HepG2 (cell line): Measurements from ENCODE around the gene MYOM1. TPM values are rescaled to one million over a fixed set of nuclear protein-coding genes. Genes with fewer than 3 reads are reported as not detected.

ENCODE experiments used
- EP300 ChIP-seq, 3 experiments: sonication (generic) in 1 of 3; formaldehyde crosslinking in 1 of 3; IDR thresholded peaks; 2 replicates each; pipeline versions ENCODE4 v1.5.1 to v1.6.1; 2011 to 2020; ENCODE audit warnings: low read depth in 2 of 3, low read length in 2 of 3, borderline replicate concordance in 1 of 3, improper control_type of control experiment in 1 of 3, mild to moderate bottlenecking in 1 of 3, missing genetic modification reagents in 1 of 3, moderate library complexity in 1 of 3
- HNRNPH1 ChIP-seq: fragments of 200-400 bp; formaldehyde crosslinking; optimal IDR thresholded peaks from 2 replicates; pipeline ENCODE3; 2017; ENCODE audit warnings: mild to moderate bottlenecking, low read depth, low read length
- HOXA3 ChIP-seq: sonication (generic); formaldehyde crosslinking; IDR thresholded peaks from 2 replicates; pipeline ENCODE4 v1.5.0; 2020; ENCODE audit warnings: missing genetic modification reagents
- JUND ChIP-seq: sonication (generic); formaldehyde crosslinking; IDR thresholded peaks from 2 replicates; pipeline ENCODE4 v1.8.0; 2022; ENCODE audit warnings: mild to moderate bottlenecking, missing genetic modification reagents
- MLXIP ChIP-seq: sonication (generic); formaldehyde crosslinking; IDR thresholded peaks from 2 replicates; pipeline ENCODE4 v1.9.0; 2021; ENCODE audit warnings: missing genetic modification reagents, borderline replicate concordance
- SP1 ChIP-seq, 2 experiments: fragments of 450-650 bp in 1 of 2; sonication (generic) in 1 of 2; formaldehyde crosslinking in 1 of 2; IDR thresholded peaks; 2 replicates each; pipeline versions ENCODE4 v1.4.0 to v1.6.1; 2016 to 2020; ENCODE audit warnings: missing genetic modification reagents in 1 of 2
- ZBTB7B ChIP-seq: sonication (generic); formaldehyde crosslinking; IDR thresholded peaks from 2 replicates; pipeline ENCODE4 v1.4.0; 2020; ENCODE audit warnings: missing genetic modification reagents
- ZBTB8A ChIP-seq: sonication (generic); formaldehyde crosslinking; IDR thresholded peaks from 2 replicates; pipeline ENCODE4 v1.4.0; 2020; ENCODE audit warnings: mild to moderate bottlenecking, low read depth, missing genetic modification reagents, borderline replicate concordance
- ZKSCAN1 ChIP-seq: fragments of 150-350 bp; IDR thresholded peaks from 2 replicates; pipeline ENCODE4 v1.6.1; 2014; ENCODE audit warnings: low read length
- ZNF292 ChIP-seq: sonication (generic); formaldehyde crosslinking; IDR thresholded peaks from 2 replicates; pipeline ENCODE4 v1.8.1; 2022; ENCODE audit warnings: mild to moderate bottlenecking, low read depth, missing genetic modification reagents, borderline replicate concordance
- ZNF414 ChIP-seq: sonication (generic); formaldehyde crosslinking; IDR thresholded peaks from 2 replicates; pipeline ENCODE4 v1.5.0; 2020; ENCODE audit warnings: missing genetic modification reagents
- ZNF570 ChIP-seq: sonication (generic); formaldehyde crosslinking; IDR thresholded peaks from 2 replicates; pipeline ENCODE4 v1.4.0; 2020; ENCODE audit warnings: mild to moderate bottlenecking, missing genetic modification reagents, borderline replicate concordance
- polyA plus RNA-seq, 8 experiments: library from polyadenylated mRNA; depleted of rRNA in 3 of 8; stranded (reverse) in 7 of 8; unstranded in 1 of 8; fragments of >200 nt; fragmentation: Illumina TruSeq in 4 of 8; extraction: Trizol in 4 of 8; gene quantifications; 2 replicates each; pipeline versions ENCODE4 v1.2.1 to v1.2.3, GENCODE V29; 2011 to 2016; ENCODE audit warnings: low read depth in 4 of 8, missing spikeins in 1 of 8, mixed read lengths in 1 of 8; ENCODE audit not compliant: insufficient read depth in 1 of 8
- total RNA-seq, 5 experiments: library from RNA; depleted of rRNA; stranded (reverse); fragments of >200 nt; fragmentation: Illumina TruSeq; extraction: Trizol; gene quantifications; 2 replicates each; pipeline ENCODE4 v1.2.3, GENCODE V29; 2016; ENCODE audit warnings: low read depth in 1 of 5
- TF ChIP-seq, protein P1 (sequence below): sonication (generic); formaldehyde crosslinking; IDR thresholded peaks from 2 replicates; pipeline ENCODE4 v1.8.0; 2022; ENCODE audit warnings: mild to moderate bottlenecking, missing genetic modification reagents
- TF ChIP-seq, protein P2 (sequence below): sonication (generic); formaldehyde crosslinking; IDR thresholded peaks from 2 replicates; pipeline ENCODE4 v1.4.0; 2020; ENCODE audit warnings: mild to moderate bottlenecking, missing genetic modification reagents
- TF ChIP-seq, protein P3 (sequence below): sonication (generic); formaldehyde crosslinking; IDR thresholded peaks from 2 replicates; pipeline ENCODE4 v1.5.0; 2020; ENCODE audit warnings: mild to moderate bottlenecking, missing genetic modification reagents, moderate library complexity
- TF ChIP-seq, protein P4 (sequence below): sonication (generic); formaldehyde crosslinking; IDR thresholded peaks from 2 replicates; pipeline ENCODE4 v1.8.1; 2023; ENCODE audit warnings: missing genetic modification reagents, inconsistent platforms, borderline replicate concordance

The MYOM1 gene
- total and polyA plus RNA-seq, 2 of the 13 experiments (the other 11 are each of a cell fraction or from before 2014, with no cell fraction given), result 0.46 to 0.98 TPM

GRCh38 chr18:3247240-3248061, 27.7 kb upstream of the MYOM1 start, which contains the start of gene MYL12A (continued):
- TF ChIP-seq, protein P1, sequence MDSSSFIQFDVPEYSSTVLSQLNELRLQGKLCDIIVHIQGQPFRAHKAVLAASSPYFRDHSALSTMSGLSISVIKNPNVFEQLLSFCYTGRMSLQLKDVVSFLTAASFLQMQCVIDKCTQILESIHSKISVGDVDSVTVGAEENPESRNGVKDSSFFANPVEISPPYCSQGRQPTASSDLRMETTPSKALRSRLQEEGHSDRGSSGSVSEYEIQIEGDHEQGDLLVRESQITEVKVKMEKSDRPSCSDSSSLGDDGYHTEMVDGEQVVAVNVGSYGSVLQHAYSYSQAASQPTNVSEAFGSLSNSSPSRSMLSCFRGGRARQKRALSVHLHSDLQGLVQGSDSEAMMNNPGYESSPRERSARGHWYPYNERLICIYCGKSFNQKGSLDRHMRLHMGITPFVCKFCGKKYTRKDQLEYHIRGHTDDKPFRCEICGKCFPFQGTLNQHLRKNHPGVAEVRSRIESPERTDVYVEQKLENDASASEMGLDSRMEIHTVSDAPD (CRISPR knock-in tag), result peak; percentile 76
- TF ChIP-seq, protein P2, sequence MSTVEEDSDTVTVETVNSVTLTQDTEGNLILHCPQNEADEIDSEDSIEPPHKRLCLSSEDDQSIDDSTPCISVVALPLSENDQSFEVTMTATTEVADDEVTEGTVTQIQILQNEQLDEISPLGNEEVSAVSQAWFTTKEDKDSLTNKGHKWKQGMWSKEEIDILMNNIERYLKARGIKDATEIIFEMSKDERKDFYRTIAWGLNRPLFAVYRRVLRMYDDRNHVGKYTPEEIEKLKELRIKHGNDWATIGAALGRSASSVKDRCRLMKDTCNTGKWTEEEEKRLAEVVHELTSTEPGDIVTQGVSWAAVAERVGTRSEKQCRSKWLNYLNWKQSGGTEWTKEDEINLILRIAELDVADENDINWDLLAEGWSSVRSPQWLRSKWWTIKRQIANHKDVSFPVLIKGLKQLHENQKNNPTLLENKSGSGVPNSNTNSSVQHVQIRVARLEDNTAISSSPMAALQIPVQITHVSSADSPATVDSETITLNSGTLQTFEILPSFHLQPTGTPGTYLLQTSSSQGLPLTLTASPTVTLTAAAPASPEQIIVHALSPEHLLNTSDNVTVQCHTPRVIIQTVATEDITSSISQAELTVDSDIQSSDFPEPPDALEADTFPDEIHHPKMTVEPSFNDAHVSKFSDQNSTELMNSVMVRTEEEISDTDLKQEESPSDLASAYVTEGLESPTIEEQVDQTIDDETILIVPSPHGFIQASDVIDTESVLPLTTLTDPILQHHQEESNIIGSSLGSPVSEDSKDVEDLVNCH (CRISPR knock-in tag), result no peak
- TF ChIP-seq ZNF414, result no peak
- no peak for TF ChIP-seq HNRNPH1
- TF ChIP-seq ZBTB8A (CRISPR knock-in tag), result no peak
- TF ChIP-seq ZNF292 (CRISPR knock-in tag), result no peak
- TF ChIP-seq, protein P3, sequence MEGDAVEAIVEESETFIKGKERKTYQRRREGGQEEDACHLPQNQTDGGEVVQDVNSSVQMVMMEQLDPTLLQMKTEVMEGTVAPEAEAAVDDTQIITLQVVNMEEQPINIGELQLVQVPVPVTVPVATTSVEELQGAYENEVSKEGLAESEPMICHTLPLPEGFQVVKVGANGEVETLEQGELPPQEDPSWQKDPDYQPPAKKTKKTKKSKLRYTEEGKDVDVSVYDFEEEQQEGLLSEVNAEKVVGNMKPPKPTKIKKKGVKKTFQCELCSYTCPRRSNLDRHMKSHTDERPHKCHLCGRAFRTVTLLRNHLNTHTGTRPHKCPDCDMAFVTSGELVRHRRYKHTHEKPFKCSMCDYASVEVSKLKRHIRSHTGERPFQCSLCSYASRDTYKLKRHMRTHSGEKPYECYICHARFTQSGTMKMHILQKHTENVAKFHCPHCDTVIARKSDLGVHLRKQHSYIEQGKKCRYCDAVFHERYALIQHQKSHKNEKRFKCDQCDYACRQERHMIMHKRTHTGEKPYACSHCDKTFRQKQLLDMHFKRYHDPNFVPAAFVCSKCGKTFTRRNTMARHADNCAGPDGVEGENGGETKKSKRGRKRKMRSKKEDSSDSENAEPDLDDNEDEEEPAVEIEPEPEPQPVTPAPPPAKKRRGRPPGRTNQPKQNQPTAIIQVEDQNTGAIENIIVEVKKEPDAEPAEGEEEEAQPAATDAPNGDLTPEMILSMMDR (CRISPR knock-in tag), result peak; percentile 10; the same call in 1 of the 2 replicates
- no peak for TF ChIP-seq JUND (CRISPR knock-in tag)
- no peak for TF ChIP-seq SP1 (IDR thresholded peaks at IDR 0.05)
- peak; percentile 19; the same call in 1 of the 2 replicates for TF ChIP-seq SP1 (CRISPR knock-in tag; IDR thresholded peaks at IDR 0.05)
- peak; percentile 48; the same call in 1 of the 2 replicates for TF ChIP-seq HOXA3
- no peak for TF ChIP-seq ZNF570
- 0 out of 4 replicates have a peak, but pooled peaks of 1 of the 2 experiments have one; percentile 12 for TF ChIP-seq EP300 (IDR thresholded peaks at IDR 0.05; ENCODE audit: low read depth in 2 of 2, low read length in 2 of 2)
- TF ChIP-seq EP300 (CRISPR knock-in tag; IDR thresholded peaks at IDR 0.05; ENCODE audit: borderline replicate concordance), result no peak; the same call in 1 of the 2 replicates
- TF ChIP-seq, protein P4, sequence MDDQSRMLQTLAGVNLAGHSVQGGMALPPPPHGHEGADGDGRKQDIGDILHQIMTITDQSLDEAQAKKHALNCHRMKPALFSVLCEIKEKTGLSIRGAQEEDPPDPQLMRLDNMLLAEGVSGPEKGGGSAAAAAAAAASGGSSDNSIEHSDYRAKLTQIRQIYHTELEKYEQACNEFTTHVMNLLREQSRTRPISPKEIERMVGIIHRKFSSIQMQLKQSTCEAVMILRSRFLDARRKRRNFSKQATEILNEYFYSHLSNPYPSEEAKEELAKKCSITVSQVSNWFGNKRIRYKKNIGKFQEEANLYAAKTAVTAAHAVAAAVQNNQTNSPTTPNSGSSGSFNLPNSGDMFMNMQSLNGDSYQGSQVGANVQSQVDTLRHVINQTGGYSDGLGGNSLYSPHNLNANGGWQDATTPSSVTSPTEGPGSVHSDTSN (CRISPR knock-in tag), result no peak
- TF ChIP-seq ZBTB7B (CRISPR knock-in tag), result no peak; the same call in 1 of the 2 replicates
- no peak for TF ChIP-seq MLXIP (CRISPR knock-in tag)
- TF ChIP-seq ZKSCAN1, result no peak
